Osteoblast (primary cell): Measurements from ENCODE around the gene VAC14. TPM values are rescaled to one million over a fixed set of nuclear protein-coding genes. Genes with fewer than 3 reads are reported as not detected.
A peak's percentile ranks its signal among the peaks of the same experiment; 100 is the strongest.

Source experiments
- DNase-seq: peaks from one replicate; pipeline ENCODE4 v3.0.0; 2011; ENCODE audit warnings: low spot score, mixed read lengths; ENCODE audit not compliant: insufficient read length; ENCODE audit errors: missing footprints
- H2AFZ ChIP-seq: 2 replicates; pipeline ENCODE4 v1.6.0; 2011; ENCODE audit warnings: mild to moderate bottlenecking, low read length
- H3K27ac ChIP-seq: 2 replicates; pipeline ENCODE4 v1.5.1; 2011; ENCODE audit warnings: mild to moderate bottlenecking, low read depth, low read length, moderate library complexity
- H3K27me3 ChIP-seq: 2 replicates; pipeline ENCODE4 v1.6.0; 2012; ENCODE audit warnings: mild to moderate bottlenecking, control low read depth, inconsistent platforms, low read length, moderate library complexity; ENCODE audit not compliant: insufficient read depth
- H3K36me3 ChIP-seq: 2 replicates; pipeline ENCODE4 v1.5.1; 2011; ENCODE audit warnings: mild to moderate bottlenecking, low read length, control low read depth, moderate library complexity; ENCODE audit not compliant: insufficient read depth
- H3K4me1 ChIP-seq: 2 replicates; pipeline ENCODE4 v1.5.1; 2011; ENCODE audit warnings: mild to moderate bottlenecking, low read length, control low read depth, moderate library complexity; ENCODE audit not compliant: insufficient read depth
- H3K4me2 ChIP-seq: 2 replicates; pipeline ENCODE4 v1.6.0; 2011; ENCODE audit warnings: mild to moderate bottlenecking, low read length; ENCODE audit not compliant: insufficient read depth
- H3K4me3 ChIP-seq: fragments of 200-600 bp; sonication (generic); 3 replicates; pipeline ENCODE4 v1.5.1; 2012; ENCODE audit warnings: mild to moderate bottlenecking, low read length, inconsistent platforms; ENCODE audit not compliant: insufficient read depth
- H3K79me2 ChIP-seq: 2 replicates; pipeline ENCODE4 v1.6.0; 2012; ENCODE audit warnings: mild to moderate bottlenecking, low read length, control low read depth, inconsistent platforms; ENCODE audit not compliant: insufficient read depth
- H3K9me3 ChIP-seq: 2 replicates; pipeline ENCODE4 v1.5.1; 2011; ENCODE audit warnings: low read depth, low read length, control low read depth
- H4K20me1 ChIP-seq: 2 replicates; pipeline ENCODE4 v1.6.0; 2012; ENCODE audit warnings: mild to moderate bottlenecking, low read length, control low read depth; ENCODE audit not compliant: insufficient read depth
- total RNA-seq: library from RNA; depleted of rRNA; stranded (reverse); fragments of >200 nt; gene quantifications from 2 replicates; pipeline ENCODE4 v1.2.3, GENCODE V29; 2012
- TF ChIP-seq, protein P1 (sequence below): IDR thresholded peaks from 2 replicates; pipeline ENCODE4 v1.5.1; 2011; ENCODE audit warnings: mild to moderate bottlenecking, low read depth, low read length, moderate library complexity; ENCODE audit errors: extremely low read depth

VAC14 gene
- total RNA-seq, 1 donor: 72.7 TPM

DNA sequence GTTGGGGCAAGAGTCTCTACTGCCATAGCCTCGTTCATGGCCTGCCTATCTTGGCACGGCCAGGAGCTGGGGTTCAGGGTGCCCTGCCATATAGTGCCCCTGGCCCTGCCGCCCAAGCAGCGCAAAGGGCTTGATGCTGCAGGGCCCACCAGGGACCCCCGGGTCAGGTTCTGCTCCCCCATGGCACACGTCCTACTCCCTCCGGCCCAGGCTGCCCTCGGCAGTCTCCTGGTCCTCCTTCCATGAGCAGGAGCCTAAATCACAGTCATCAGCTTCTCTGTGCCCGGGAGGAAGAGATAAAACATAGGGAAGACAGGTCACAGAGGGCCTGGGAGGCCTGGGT is 59.2 kb downstream of the VAC14 start:
- H3K9me3 ChIP-seq: no peaks in the 10 kb centered on the region
- no peaks in the 10 kb centered on the region for H3K27me3 ChIP-seq
- peaks cover 14% of the 10 kb centered on the region for H3K36me3 ChIP-seq
- peak; percentile 73 for DNase-seq
- H3K4me1 ChIP-seq: peaks cover 49% of the 10 kb centered on the region
- no peak overlapping the region for H2AFZ ChIP-seq
- H4K20me1 ChIP-seq: no peaks in the 10 kb centered on the region
- peak overlapping the region; percentile 89 for H3K27ac ChIP-seq
- H3K4me3 ChIP-seq: no peak overlapping the region
- TF ChIP-seq, protein P1, sequence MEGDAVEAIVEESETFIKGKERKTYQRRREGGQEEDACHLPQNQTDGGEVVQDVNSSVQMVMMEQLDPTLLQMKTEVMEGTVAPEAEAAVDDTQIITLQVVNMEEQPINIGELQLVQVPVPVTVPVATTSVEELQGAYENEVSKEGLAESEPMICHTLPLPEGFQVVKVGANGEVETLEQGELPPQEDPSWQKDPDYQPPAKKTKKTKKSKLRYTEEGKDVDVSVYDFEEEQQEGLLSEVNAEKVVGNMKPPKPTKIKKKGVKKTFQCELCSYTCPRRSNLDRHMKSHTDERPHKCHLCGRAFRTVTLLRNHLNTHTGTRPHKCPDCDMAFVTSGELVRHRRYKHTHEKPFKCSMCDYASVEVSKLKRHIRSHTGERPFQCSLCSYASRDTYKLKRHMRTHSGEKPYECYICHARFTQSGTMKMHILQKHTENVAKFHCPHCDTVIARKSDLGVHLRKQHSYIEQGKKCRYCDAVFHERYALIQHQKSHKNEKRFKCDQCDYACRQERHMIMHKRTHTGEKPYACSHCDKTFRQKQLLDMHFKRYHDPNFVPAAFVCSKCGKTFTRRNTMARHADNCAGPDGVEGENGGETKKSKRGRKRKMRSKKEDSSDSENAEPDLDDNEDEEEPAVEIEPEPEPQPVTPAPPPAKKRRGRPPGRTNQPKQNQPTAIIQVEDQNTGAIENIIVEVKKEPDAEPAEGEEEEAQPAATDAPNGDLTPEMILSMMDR: no peak
- H3K4me2 ChIP-seq: no peak overlapping the region
- H3K79me2 ChIP-seq: peaks cover 14% of the 10 kb centered on the region

- Histone ChIP-seq H3K27ac (peak overlapping the region; percentile 89), H3K9me3 (no peaks in the 10 kb centered on the region), H3K27me3 (no peaks in the 10 kb centered on the region), H3K4me2 (no peak overlapping the region), H3K79me2 (peaks cover 14% of the 10 kb centered on the region), H2AFZ (no peak overlapping the region), H3K4me1 (peaks cover 43% of the 10 kb centered on the region), H4K20me1 (no peaks in the 10 kb centered on the region), H3K36me3 (peaks cover 14% of the 10 kb centered on the region), H3K4me3 (no peak overlapping the region)
- DNase-seq: peak; percentile 92
- TF ChIP-seq, protein P1: no peak
Observed at GRCh38 chr16:70740914-70741782, 59.8 kb downstream of the VAC14 start.

DNA sequence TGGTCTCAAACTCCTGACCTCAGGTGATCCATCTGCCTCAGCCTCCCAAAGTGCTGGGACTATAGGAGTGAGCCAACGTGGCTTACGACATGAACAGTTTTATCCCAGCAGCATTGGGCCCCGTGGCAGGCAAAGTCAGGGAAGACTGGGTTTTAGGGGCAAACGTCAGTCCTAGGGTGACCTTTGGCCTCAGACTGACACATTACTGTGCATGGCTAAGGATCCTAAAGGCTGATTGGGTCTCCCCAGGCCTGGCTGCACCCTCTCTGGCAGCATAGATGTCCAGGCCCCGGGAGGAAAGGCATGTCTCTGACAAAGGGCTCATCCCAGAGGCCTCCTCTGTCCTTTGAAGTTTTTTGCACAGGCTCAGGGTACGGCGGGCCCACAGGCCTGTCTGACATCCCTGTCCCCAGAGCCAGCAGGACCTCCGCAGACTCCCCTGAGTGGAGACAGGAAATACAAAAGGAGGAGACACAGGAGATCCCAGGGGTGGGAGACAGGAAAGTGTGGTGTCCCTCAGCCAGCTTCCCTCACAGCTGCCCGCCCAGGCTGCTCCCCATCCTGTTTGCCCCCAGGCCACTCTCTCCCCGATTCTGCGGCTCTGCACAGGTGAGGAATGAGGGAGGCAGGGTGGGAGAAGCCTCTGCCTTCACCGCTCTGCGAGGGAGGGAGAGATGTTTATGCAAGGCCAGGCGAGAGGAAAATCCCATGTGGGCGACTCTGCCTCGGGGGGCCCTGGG is 60.6 kb downstream of the VAC14 start:
- Histone ChIP-seq H3K9me3 (no peaks in the 10 kb centered on the region), H3K36me3 (peaks cover 14% of the 10 kb centered on the region), H3K4me3 (no peak overlapping the region), H3K4me2 (no peak overlapping the region), H3K27me3 (no peaks in the 10 kb centered on the region), H2AFZ (no peak overlapping the region), H3K27ac (peak overlapping the region; percentile 89), H3K4me1 (peaks cover 42% of the 10 kb centered on the region), H4K20me1 (no peaks in the 10 kb centered on the region), H3K79me2 (peaks cover 14% of the 10 kb centered on the region)
- DNase-seq: peak; percentile 49
- TF ChIP-seq, protein P1: no peak

DNA sequence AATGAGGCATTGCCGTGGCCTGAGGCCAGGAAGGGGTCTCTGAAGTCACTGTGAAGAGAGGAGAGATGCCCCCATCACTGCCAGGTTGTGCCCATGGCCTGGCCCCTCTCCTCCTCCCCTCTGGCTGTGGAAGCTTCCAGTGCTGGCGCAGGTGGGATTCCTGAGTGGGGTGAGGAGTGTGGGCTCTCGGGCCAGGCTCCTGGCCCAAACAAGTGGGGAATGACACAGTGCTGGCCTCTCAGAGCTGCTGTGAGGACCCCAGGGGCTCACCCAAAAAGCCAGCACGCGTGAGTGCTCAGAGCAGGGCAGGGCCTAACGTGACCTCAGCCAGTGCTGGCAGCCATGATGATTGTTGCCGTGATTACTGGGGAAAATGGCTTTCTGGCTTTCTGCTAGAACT is 61.6 kb downstream of the VAC14 start:
- H3K36me3 ChIP-seq: peaks cover 14% of the 10 kb centered on the region
- no peaks in the 10 kb centered on the region for H3K27me3 ChIP-seq
- no peaks in the 10 kb centered on the region for H3K9me3 ChIP-seq
- peaks cover 47% of the 10 kb centered on the region for H3K4me1 ChIP-seq
- TF ChIP-seq, protein P1: no peak
- DNase-seq: peak; percentile 48
- H3K4me3 ChIP-seq: no peak overlapping the region
- no peak overlapping the region for H2AFZ ChIP-seq
- peak overlapping the region; percentile 86 for H3K27ac ChIP-seq
- no peaks in the 10 kb centered on the region for H4K20me1 ChIP-seq
- peaks cover 12% of the 10 kb centered on the region for H3K79me2 ChIP-seq
- no peak overlapping the region for H3K4me2 ChIP-seq
